CD4-positive, alpha-beta T cell treated with Interleukin-17A for 1 hour (primary cell): Measurements from ENCODE around the gene ZBED4.
A peak's percentile ranks its signal among the peaks of the same experiment; 100 is the strongest.

Source experiments
- DNase-seq: peaks from one replicate; pipeline ENCODE4 v3.0.0-alpha.2; 2020

The ZBED4 gene

DNA sequence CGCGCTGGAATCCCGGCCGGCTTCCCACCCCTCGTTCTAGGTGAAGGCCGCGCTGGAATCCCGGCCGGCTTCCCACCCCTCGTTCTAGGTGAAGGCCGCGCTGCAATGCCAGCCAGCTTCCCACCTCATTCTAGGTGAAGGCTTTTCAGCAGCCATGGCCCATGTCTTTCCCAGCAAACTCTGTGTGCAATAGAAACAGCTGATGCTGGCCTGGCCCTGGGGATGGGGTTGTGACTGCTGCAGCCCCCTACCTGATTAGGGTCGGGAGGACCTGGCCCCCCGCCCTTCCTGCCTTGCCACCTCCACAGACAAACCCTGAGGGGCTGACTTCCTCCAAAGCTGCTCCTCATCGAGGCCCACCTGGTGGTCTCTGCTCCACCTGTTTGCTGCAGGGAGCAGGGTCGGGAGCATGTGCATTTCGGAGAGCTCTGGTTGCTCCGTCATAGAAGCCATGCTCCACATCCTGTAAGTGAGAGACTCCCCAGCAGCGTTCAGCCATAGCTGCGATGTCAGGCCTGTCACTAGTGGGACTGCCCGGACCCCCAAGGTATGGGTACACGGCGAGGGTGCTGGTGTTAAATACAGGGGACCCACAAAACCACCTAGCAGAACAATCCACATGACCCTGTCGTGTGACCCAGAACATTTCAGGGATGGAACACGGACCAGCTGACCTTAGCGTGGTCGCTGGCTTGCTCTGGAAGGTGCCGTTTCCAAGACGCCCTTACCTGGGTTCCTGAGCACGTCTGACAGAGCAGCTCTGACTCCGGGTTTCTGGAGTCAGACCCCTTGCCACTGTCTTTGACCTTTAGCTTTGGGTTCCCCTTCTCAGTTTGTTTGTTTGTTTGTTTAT is 3.3 kb downstream of the ZBED4 start:
- no peak for DNase-seq

DNA sequence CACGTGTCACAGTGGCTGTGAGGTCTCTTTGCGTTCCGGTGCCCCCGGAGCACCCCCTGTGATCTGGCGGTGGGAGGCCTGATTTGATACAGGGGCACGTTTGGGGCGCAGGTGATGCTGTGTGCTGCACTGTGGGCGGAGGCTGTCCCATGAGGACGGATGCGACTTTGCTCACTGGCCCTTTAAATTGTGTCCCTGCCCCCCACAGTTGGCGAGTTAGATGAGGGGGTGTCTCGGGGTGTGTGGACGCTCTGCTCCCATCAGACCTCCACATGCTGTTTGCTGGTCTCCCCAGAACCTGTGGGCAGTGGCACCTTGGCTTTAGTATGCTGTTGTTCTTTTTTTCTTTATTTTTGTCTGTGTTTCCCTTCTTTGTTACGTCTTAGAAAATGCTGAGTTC is 5.2 kb downstream of the ZBED4 start:
- no peak for DNase-seq

DNA sequence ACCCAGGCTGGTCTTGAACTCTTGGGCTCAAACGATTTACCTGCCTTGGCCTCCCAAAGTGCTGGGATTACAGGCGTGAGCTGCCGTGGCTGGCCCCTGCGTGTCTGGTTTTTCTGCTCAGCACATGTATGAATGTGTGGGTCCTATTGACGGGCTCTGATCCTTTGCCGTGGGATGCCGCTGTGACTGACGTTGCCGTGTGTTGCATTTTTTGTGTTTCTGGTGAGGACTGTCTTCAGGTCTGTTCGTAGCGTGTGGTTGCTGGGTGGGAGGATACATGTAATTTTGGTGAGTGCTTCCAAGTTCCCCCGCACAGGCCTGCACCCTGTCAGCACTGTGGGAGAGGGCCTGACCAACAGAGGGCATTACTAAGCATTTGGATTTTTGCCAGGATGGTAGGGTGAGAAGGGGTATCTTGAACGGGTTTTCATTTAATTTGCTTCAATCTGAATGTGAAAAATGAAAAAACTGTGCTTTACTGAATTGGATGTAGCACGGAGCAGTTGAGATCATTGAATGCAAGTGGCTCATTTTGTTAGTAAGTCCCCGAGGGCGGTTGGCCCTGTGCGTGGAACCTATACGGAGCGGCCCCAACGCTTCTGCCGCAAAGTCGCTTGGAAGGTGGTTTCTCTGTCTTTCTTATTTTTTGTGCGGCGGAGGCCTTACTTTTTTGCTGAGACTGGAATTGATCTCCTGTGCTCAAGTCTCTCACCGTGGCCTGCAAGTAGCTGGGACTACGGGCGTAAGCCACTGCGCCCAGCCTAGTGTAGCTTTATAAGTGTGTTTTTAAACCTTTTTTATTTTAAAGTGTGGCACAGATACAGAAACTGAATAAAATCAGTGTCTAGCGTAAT is 8.2 kb downstream of the ZBED4 start:
- no peak for DNase-seq

DNA sequence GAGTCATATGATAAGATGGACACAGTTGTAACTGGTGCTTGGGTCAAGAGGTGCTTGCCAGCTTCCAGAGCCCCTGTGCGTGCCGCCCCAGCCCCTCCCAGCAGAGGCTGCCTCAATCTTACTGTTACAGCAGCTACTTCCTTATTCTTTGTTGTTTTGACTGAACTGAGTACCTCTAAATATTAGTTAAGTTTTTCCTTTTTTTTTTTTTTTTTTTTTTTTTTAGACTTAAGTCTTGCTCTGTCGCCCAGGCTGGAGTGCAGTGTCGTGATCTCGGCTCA is 8.8 kb downstream of the ZBED4 start:
- no peak for DNase-seq

DNA sequence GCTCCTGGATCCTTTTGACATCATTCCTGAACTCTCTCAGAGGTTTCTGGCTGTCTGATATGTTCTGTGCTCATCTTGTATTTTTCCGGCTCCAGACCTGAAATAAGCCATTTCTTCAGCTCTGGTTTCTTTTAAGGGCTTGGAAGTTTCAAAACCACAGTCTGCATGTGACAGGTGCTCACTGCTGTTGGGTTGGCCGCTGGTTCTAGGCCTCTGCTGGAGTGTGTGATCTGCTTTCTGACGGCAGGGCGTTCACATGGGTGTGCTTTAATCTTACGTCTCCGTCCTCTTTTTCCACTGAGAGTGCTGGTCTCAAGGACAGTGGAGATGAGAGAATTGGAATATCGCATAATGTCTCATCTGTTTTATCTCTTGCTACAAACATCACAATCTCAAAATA is 10.3 kb downstream of the ZBED4 start:
- no peak for DNase-seq

DNA sequence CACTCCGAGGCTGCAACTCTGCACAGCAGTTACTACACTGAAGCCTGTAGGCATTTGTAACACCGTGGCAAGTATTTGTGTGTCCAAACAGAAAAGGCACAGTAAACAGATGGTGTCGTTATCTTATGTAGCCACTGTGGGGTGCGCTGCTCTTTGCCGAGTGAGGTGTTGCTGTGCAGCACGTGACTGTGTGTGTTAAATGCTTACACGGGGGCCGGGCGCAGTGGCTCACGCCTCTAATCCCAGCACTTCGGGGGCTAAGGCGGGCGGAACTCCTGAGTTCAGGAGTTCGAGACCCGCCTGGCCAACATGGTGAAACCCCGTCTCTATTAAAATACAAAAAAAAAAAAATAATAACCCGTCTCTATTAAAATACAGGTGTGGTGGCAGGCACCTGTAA is 11.5 kb downstream of the ZBED4 start:
- DNase-seq = no peak

DNA sequence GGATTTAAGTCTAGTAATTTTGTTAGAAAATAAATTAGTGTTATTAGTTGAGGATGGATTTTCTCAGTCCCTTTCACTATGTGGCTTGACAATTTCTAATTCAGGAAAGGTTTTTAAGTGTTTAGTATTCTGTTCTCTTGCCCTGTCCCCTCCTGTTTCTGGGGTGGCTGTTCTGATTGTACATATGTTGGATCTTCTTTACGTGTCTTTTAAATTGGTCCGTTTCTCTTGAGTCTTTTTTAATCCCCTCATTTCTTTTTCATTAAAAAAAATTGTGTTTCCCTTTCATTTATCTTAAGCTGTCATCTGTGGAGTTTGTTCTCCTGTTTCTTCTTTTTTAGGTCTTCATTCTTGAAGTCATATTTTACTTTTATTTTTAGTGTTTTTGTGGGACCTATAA is 12.5 kb downstream of the ZBED4 start:
- DNase-seq = no peak

DNA sequence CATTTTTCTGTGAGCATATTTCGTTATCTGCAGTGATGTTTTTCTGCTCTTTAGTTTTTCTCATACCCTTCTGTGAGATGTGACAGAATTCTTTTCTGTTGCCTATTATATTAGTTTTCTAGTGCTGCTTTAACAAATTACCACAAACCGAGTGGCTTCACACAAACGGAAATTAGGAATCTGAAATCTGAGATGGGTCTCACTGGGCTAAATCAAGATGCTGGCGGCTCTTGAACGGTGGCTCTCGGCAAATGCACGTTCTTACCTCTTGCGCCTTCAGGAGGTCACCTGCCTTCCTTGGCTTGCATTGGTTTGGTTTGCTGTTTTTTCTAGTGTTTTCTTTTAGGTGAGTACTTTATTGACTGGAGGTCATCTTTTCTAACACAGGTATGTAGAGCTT is 13.0 kb downstream of the ZBED4 start:
- no peak for DNase-seq

DNA sequence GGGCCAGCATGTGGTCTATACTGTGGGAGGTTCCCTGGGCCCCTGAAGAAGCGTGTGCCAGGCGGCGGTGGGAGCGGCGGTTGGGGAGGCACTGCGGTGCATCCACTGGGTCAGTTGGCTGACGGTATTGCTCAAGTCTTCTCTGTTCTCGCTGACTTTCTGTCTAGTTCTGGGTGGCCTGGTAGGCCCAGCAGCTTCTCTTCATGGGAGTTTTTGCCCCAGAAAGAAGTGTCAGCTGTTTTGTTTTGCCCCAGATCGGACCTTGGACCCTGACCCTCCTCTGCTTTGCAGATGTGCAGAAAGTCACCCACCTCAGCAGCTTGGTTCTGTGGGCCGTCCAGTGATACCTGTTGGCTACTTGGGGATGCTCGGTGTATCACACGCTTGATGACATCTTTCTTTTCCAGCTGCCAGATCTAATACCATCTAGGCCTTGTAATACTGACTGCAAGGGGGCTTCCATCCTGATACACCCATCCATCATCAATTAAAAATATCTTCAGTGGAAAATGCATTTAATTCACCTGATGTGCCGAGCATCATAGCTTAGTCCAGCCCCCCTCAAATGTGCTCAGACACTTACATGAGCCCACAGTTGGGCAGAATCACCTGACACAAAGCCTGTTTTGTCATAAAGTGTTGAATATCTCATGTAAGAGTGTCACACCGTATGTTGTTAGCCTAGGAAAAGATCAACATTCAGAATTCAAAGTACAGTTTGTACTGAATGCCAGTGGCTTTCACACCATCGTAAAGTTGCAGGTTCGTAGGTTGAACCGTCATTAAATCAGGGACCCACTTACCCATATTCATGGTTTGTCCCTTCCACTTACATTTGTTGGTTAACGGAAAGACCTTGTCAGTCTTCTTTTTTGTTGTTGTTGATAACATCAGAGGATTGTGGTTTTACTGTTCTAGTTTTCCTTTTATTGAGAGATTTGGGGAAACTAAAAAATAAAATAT is 13.9 kb downstream of the ZBED4 start:
- peak; percentile 54 for DNase-seq

DNA sequence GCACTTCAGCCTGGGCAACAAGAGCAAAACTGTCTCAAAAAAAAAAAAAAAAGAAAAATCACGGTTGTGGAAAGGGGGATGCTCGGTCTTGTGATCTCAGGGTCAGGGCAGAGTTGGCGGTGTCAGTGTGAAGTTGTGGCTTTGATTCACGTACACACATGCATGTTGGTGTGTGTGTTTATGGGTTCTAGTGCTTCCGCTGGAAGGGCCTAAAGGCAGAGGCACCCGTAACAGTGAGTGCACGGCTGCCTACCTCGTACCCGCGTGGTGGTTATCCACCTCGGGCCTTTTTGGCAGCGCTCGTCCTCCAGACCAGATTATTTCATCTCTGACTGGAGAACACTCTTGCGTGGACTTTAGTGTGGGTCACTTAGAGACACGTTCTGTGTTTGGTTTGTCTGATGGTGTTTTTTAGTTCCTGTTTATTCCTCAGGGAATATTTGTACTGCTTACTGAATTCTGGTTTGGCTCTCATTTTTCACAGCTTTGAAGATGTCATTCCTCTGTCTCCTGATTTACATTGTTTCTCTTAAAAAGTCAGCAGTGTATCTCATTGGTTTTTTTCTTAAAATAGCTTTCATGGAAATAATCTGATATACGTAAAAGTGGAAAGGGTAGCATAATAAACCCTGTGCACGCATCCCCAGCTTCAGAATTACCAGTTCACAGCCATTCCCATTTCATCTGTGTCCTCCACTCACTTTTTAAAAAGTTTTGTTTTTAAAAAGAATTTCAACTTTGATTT is 15.6 kb downstream of the ZBED4 start:
- no peak for DNase-seq

DNA sequence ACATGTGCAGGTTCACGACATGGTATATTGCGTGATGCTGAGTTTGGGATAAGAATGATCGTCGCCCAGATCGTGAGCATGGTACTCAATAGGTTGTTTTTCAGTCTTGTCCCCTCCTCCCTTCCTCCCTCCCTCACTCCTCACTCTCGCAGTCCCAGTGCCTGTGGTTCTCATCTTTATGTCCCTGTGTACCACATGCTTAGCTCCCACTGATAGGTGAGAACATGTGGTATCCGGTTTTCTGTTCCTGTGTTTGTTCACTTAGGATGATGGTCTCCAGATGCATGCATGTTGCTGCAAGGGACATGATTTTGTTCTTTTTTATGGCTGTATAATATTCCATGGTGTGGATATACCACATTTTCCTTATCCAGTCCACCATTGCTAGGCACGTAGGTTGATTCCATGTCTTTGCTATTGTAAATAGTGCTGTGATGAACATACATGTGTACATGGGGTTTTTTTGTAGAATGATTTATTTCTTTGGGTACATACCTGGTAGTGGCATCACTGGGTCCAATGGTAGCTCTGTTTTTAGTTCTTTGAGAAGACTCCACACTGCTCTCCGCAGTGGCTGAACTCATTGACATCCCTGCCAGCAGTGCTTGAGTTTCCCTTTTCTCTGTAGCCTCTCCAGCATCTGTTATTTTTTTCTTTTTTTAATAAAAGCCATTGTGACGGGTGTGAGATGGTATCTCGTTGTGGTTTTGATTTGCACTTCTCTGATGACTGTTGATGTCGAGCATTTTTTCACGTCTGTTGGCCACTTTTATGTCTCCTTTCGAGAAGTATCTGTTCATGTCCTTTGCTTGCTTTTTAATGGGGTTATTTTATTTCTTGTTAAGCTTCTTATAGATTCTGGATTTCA is 16.4 kb downstream of the ZBED4 start:
- peak; percentile 72 for DNase-seq

DNA sequence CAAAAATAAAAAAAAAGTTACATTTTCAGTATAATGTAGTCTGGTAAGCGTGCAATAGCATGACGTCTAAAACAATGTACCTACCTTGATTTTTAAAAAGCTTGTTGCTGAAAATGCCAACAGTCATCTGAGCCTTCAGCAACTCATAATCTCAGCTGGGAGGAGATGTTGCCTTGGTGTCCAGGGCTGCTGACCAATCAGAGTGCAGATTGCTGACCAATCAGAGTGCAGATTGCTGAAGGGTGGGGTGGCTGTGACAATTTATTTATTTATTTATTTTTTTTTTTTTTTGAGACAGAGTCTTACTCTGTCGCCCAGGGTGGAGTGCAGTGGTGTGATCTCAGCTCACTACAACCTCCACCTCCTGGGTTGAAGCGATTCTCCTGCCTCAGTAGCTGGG is 17.8 kb downstream of the ZBED4 start:
- no peak for DNase-seq

DNA sequence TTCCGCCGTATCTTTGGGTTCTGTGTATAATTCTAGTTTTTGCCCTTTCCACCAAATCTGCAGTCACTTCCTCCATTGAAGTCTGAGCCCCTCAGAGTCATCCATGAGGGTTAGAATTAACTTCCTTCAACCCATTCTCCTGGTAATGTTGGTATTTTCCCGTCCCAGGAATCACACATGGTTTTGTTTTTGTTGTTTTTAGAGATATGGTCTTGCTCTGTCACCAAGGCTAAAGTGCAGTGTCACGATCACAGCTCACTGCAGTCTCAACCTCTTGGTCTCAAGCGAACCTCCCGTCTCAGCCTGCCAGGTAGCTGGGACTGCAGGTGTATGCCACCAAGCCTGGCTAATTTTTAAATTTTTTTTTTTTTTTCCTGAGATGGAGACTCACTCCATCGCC is 18.7 kb downstream of the ZBED4 start:
- DNase-seq = no peak

DNA sequence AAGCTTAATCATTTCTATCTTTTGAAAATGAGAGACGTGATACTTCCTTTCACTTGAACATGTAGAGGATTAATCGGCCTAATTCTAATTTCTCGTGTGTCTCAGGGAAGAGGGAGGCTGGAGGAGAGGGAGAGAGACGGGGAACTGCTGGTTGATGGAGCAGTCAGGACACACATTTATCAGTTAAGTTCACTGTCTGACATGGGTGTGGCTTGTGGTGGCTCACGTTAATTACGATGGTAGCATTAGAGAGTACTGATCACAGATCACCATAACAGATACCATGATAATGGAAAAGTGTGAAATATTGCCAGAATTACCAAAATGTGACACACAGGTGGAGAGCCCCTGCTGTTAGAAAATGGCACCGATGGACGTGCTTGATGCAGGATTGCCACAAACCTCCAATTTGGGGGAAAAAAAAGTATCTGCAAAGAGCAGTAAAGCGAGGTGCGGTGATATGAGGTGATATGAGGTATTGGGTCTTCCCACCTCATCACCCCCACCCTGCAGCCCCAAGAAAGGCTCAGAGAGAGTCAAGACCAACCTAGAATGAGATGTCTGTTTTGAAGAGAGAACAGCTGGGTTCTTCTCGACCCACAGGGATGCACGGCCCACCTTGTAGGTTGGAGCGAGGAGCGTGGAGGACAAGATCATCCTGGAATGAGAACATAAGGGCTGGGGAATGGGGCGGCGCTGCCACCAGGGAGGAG is 19.7 kb downstream of the ZBED4 start:
- no peak for DNase-seq

DNA sequence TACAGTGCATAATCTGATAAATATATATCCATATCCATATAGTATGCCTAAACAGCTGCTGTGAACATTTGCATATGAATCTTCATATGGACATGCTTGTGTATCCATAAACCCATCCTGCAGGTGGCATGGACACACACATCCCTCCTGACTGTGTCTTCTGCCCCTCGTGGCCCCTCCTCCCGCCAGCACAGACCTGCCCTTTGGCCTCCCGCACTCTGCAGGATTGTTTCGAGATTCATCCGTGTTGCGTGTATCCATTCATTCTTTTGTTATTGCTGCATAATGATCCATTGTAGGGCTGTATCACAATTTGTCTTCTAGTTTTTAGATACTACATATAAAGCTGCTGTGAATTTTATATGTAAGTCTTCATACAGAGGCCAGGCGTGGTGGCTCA is 24.0 kb downstream of the ZBED4 start:
- DNase-seq = no peak

DNA sequence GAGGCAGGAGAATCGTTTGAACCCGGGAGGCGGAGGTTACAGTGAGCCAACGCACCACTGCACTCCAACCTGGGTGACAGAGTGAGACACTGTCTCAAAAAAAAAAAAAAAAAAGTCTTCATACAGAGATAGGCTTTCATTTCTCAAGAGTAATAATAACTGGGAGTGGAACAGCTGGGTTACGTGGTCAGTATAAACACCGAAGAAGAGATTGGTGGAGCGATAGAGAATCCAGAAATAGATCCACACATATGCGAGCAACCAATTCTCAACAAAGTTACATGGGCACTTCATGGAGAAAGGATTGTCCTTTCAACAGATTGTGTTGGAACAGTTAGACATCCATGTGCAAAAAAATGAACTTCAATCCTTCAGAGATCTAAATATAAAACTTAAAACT is 24.6 kb downstream of the ZBED4 start:
- DNase-seq = no peak

DNA sequence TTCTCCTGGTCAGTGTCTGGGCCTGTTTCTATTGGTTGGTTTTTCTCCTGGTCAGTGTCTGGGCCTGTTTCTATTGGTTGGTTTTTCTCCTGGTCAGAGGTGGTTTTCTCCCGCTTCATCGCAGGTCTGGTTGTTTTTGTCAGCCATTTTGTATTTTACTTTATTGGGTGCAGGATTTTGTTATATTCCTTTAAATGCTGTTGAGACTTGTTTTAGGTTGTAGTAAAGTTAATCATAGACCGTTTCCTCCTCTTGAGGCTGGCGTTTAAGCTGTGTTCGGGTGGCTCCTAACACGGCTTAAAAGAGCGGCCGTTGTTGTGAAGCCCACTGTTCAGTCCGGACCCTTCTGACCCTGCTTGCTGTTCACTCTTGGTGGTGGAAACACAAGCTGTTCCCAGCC is 26.2 kb downstream of the ZBED4 start:
- no peak for DNase-seq

DNA sequence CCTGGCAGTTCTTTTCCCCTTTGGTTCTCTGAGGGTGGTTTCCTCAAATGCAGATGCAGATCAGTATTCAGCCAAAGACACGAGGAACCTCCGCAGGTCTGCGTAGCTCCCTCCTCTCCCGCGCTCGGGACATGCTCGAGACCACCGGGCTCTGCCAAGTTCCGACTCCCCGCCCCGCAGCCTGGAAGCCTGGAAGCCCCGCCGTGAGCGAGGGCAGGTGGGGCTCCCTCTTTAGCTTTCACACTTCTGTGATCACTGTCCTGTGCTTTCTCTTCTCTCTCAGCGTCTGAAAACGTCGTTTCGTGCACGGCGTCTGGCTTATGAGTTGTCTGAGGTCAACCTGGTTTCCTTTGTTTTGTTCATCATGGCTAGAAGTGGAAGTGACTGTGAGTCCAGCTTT is 26.6 kb downstream of the ZBED4 start:
- DNase-seq = peak; percentile 20

DNA sequence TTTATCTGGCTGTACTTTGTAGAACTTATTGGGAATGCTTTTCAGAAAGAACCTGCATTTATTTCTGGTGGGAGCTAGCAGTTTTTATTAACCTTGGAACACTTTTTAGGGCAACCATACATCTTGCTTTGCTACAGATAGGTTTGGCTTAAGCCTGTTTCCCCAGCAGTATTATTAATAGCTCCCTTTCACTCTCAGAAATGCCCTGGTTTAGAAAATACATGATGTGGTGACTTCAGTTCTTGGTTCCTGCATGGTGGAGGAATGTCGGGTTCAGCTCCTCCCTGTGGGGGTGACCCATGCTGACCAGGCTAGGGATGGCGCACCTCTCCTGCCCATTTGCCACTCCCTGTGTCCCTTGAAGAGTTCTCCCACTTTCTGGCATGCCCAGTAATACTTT is 28.2 kb downstream of the ZBED4 start:
- DNase-seq = no peak

DNA sequence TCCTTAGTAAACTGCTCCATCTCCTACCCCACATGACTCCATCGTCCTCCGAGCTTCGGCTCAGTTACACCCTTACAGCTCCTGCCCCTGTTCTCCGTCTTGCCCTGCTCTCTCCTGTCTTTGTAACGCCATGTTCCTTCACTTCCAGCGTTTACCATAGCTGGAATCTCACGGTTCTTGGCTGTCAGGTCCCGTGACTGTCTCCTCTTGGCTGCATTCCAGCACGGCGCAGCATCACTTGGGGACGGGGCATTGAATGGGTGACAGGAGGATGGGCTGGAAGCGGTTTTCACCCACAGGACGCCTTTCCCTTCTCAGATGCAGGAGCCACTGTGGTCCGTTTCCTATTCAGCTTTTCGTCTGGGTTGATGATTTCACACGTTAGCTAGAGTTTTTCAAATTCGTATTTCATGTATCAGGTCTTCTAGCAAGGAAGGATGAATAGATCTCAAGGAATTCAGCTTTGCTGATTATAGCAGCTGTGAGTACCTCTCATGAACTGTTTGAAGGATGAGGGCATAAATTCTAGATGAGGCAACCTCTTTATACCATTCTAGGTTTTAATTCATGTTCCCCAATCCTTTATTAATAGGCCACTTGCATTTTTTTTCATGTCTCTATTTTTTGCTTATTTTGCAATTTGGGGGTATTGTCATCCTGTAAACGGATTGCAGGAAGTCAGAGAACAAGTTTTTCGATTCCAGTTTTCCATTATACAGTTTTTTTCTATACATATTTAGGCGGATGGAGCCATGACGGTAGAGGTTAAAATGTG is 29.1 kb downstream of the ZBED4 start:
- no peak for DNase-seq
